ENCODE results near the gene NDUFS5.
"Not testable (repeated sequence)": the region's sequence is repeated elsewhere in the genome, so short reads cannot be mapped to it uniquely, and the experiment has no call there.

NDUFS5 gene

GRCh38 chr1:39026051-39026865 lies at the start of gene NDUFS5:
Gene NDUFS5, plus strand, starts transcription at chr1:39026350. Its CDS starts 2,375 bp downstream, at chr1:39028725.
- peak; percentile 85 for DNase-seq

GRCh38 chr1:38977399-38978244 lies 48.5 kb upstream of the NDUFS5 start:
- DNase-seq, result peak; percentile 45

- DNase-seq, result peak; percentile 19
These were observed 48.0 kb upstream of the NDUFS5 start for GRCh38 chr1:38978245-38978542.

- DNase-seq, result not testable (repeated sequence)
These were observed 46.8 kb upstream of the NDUFS5 start for GRCh38 chr1:38979380-38979779.

GRCh38 chr1:38989979-38990378 lies 36.2 kb upstream of the NDUFS5 start:
- no peak for DNase-seq

GRCh38 chr1:38990386-38990737 lies 35.8 kb upstream of the NDUFS5 start:
- DNase-seq, result no peak

- DNase-seq, result peak; percentile 98
These were observed 35.2 kb upstream of the NDUFS5 start, which contains the start of gene AKIRIN1 for GRCh38 chr1:38990738-38991637. Gene AKIRIN1, plus strand, starts transcription at chr1:38991276. Its CDS starts 105 bp downstream, at chr1:38991381.

GRCh38 chr1:38991638-38992411 lies 34.3 kb upstream of the NDUFS5 start:
- peak; percentile 10 for DNase-seq

GRCh38 chr1:38992412-38993111 lies 33.6 kb upstream of the NDUFS5 start:
- DNase-seq, result no peak

GRCh38 chr1:38994196-38994595 lies 32.0 kb upstream of the NDUFS5 start:
- no peak for DNase-seq

GRCh38 chr1:38997034-38997900 lies 28.9 kb upstream of the NDUFS5 start:
- no peak for DNase-seq

- DNase-seq, result no peak
These were observed 28.3 kb upstream of the NDUFS5 start for GRCh38 chr1:38997901-38998190.

GRCh38 chr1:39001516-39002421 lies 24.4 kb upstream of the NDUFS5 start:
- no peak for DNase-seq

GRCh38 chr1:39003281-39003680 lies 22.9 kb upstream of the NDUFS5 start:
- DNase-seq, result no peak

GRCh38 chr1:39003794-39004193 lies 22.4 kb upstream of the NDUFS5 start:
- no peak for DNase-seq

- DNase-seq, result no peak
These were observed 19.9 kb upstream of the NDUFS5 start for GRCh38 chr1:39006287-39006686.

GRCh38 chr1:39006726-39007645 lies 19.2 kb upstream of the NDUFS5 start:
- no peak for DNase-seq

GRCh38 chr1:39014956-39015355 lies 11.2 kb upstream of the NDUFS5 start:
- not testable (repeated sequence) for DNase-seq

All from stimulated activated CD4-positive, alpha-beta T cell treated with anti-CD3 and anti-CD28 coated beads, Interleukin-4, amount 100 ng/mL, for 24 hours (primary cell).